NB4 (cell line): Measurements from ENCODE around the gene NYAP1.

ENCODE experiments used
- DNase-seq: peaks from one replicate; pipeline ENCODE4 v3.0.0; 2010; ENCODE audit warnings: low read depth
- H3K4me3 ChIP-seq: one replicate; pipeline ENCODE4 v1.5.1; 2011; ENCODE audit warnings: mild to moderate bottlenecking, low read depth, low read length, moderate library complexity
- CTCF ChIP-seq: IDR thresholded peaks from one replicate; pipeline ENCODE4 v1.5.1; 2012; ENCODE audit warnings: low read depth, low read length
- MAX ChIP-seq: IDR thresholded peaks from 2 replicates; pipeline ENCODE4 v1.6.1; 2011; ENCODE audit warnings: low read depth, low read length
- MYC ChIP-seq: IDR thresholded peaks from 2 replicates; pipeline ENCODE4 v1.6.1; 2011; ENCODE audit warnings: low read depth, low read length
- POLR2A ChIP-seq: IDR thresholded peaks from 2 replicates; pipeline ENCODE4 v1.6.1; 2011; ENCODE audit warnings: mild to moderate bottlenecking; ENCODE audit not compliant: insufficient read length; ENCODE audit errors: extremely low read depth

The NYAP1 gene

GRCh38 chr7:100483722-100484672 is at the start of gene NYAP1:
Gene NYAP1, plus strand, starts transcription at chr7:100483927. Its CDS starts 1,385 bp downstream, at chr7:100485312.
- peak; percentile 62 for DNase-seq
- TF ChIP-seq CTCF (no peak), MAX (no peak), MYC (no peak), POLR2A (no peak)
- peak within 1 kb of the TSS; percentile 42 for H3K4me3 ChIP-seq

DNA sequence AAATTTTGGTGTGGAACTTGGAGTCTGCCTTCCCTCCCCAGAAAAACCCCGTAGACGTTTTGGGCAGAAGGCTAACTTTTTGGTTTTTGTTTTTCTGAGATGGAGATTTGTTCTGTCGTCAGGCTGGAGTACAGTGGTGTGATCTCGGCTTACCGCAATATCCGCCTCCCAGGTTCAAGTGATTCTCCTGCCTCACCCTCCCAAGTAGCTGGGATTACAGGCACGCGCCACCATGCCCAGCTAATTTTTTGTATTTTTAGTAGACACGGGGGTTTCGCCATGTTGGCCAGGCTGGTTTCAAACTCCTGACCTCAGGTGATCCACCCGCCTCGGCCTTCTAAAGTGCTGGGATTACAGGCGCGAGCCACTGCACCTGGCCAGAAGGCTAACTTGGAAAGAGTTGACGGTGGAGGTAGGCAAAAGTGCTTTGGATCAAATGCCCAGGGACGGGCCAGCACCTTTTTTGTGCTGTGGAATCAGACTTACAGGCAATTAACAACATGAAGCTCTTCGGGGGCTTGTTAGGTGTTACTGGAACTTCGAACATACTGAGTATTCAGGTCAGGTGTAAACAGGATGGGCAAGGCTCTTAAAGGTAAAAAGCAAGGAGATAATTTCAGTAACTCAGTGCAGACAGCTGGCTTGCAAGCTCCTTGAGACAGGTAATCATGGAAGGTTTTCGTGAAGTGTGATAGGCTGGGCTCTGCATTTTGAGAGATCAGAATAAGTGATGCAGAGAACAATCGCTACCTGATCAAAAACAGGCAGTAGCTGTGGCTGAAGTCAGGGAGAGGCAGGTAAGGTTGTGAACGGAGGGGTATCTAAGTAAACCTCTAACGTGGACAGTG is 49.2 kb upstream of the NYAP1 start:
- peak; percentile 53 for DNase-seq
- no peak for TF ChIP-seq MAX
- no peak for TF ChIP-seq POLR2A
- no peak for TF ChIP-seq MYC
- TF ChIP-seq CTCF = no peak

DNA sequence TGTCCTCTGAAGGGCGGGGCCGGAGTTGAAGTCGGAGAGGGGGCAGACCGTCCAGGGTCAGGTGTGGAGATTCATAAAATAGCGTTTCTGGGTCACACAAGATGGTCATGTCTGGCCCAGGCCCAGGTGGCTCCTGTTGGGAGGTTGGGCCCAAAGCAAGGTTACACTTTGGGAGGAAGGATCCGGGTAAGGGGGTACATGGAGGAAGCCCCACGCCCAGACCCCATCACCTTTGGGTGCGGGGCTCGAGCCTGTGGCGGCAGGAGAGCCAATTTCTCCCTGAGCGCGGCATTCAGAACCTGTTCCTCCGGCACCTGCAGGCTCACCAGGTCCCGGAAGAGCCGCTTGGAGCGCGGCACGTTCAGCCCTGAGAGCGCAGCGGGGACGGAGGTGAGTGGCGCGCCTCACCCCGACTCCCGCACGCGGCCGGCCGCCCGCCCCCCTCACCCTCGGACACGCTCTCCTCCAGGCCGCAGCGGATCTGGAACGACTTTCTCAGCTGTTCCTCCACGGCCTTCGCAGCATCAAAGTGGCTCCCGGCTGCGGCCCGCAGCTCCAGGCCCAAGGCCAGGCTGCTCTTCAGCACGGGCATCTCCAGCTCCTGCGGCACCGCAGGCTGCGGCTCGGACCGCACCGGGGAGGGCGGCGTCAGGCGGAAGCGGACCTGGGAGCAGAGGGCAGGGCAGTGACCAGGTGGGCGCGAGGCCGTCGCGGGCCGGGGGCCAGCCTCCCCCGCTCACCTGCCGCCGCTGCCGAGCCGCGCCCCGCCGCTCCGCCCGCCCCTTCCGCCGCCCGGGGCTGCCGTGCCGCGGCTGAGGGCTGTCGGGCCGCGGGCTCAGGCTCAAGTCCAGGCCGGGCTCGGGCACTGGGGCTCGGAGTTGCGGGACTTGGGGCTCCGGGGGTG is 48.1 kb upstream of the NYAP1 start:
- DNase-seq = peak; percentile 76
- peak overlapping the region; percentile 87 for H3K4me3 ChIP-seq
- no peak for TF ChIP-seq POLR2A
- TF ChIP-seq MYC = peak; percentile 76; the same call in 1 of the 2 replicates
- TF ChIP-seq MAX = peak; percentile 67
- TF ChIP-seq CTCF = no peak

More for the DNA sequence above, 49.2 kb upstream of the NYAP1 start:
- H3K4me3 ChIP-seq = peak overlapping the region; percentile 87

DNA sequence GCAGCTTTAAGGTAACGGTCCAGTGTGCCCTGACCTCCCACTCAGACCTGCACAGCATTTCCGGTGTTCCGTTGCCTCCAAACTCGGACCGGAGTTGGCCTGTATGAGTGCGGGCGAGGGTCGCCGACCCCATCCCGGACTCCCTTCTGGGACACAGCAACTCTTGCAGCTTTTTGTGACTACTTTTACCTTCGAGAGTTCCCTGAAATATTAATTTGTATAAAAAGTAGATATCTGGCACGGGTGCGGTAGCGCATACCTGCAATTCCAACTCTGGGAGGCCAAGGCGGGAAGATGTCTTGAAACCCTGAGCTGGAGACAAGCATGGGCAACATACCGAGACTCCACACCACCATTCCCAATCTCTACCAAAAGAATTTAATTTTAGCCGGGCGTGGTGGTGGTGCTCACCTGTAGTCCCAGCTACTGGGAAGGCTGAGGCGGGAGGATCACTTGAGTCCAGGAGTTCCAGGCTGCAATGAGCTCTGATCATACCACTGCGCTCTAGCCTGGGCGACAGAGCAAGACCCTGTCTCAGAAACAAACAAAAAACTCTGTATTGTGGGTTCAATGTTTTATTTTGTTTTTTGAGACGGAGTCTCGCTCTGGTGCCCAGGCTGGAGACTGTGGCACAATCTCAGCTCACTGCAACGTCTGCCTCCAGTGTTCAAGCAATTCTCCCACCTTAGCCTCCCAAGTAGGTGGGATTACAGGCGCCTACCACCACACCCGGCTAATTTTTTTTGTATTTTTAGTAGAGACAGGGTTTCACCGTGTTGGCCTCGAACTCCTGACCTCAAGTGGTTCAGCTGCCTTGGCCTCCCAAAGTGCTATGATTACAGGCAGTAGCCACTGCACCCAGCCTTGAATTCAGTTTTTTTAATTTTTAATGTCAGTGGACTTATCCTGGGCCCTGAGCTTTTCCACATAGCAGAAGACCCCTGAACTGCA is 46.3 kb upstream of the NYAP1 start:
- no peak for DNase-seq
- no peak overlapping the region for H3K4me3 ChIP-seq
- TF ChIP-seq MAX (no peak), POLR2A (no peak), CTCF (no peak), MYC (no peak)
